SK-N-SH (cell line): ENCODE results near the gene EXPH5.

Experiments
- CTCF ChIP-seq: fragments of 200-600 bp; sonication (generic); IDR thresholded peaks from 2 replicates; pipeline ENCODE4 v1.6.1; 2017; ENCODE audit warnings: antibody characterized with exemption, mild to moderate bottlenecking, moderate library complexity
- FOXJ3 ChIP-seq: sonication (generic); formaldehyde crosslinking; IDR thresholded peaks from 2 replicates; pipeline ENCODE4 v1.5.1; 2020; ENCODE audit warnings: mild to moderate bottlenecking, missing genetic modification reagents
- FOXM1 ChIP-seq: IDR thresholded peaks from 2 replicates; pipeline ENCODE4 v1.4.0; 2012; ENCODE audit warnings: low read depth, mild to moderate bottlenecking
- MAX ChIP-seq: IDR thresholded peaks from 2 replicates; pipeline ENCODE4 v1.4.0; 2012; ENCODE audit warnings: low read depth
- NRF1 ChIP-seq: IDR thresholded peaks from 2 replicates; pipeline ENCODE4 v1.6.1; 2012; ENCODE audit warnings: low read depth, mild to moderate bottlenecking, low read length
- POLR2AphosphoS5 ChIP-seq: IDR thresholded peaks from 2 replicates; pipeline ENCODE4 v1.6.1; 2012; ENCODE audit warnings: low read depth, low read length
- RAD21 ChIP-seq: IDR thresholded peaks from 2 replicates; pipeline ENCODE4 v1.6.1; 2012; ENCODE audit warnings: mild to moderate bottlenecking, low read length
- TCF12 ChIP-seq: IDR thresholded peaks from 2 replicates; pipeline ENCODE4 v1.4.0; 2012

GRCh38 chr11:108616549-108616948 lies 23.0 kb upstream of the EXPH5 start:
- peak; percentile 40; the same call in 1 of the 2 replicates for TF ChIP-seq TCF12
- TF ChIP-seq FOXM1 = no peak
- TF ChIP-seq CTCF = no peak
- TF ChIP-seq MAX = no peak
- TF ChIP-seq NRF1 = no peak
- no peak for TF ChIP-seq FOXJ3 (CRISPR knock-in tag)
- TF ChIP-seq RAD21 = no peak
- no peak for TF ChIP-seq POLR2AphosphoS5
